ENCODE measurements around the gene TEKTIP1. TPM values are rescaled to one million over a fixed set of nuclear protein-coding genes. Genes with fewer than 3 reads are reported as not detected.
"Not testable (repeated sequence)": the region's sequence is repeated elsewhere in the genome, so short reads cannot be mapped to it uniquely, and the experiment has no call there.

Gene TEKTIP1
- total RNA-seq, 3 donors from 2014 or later, result 3.2 to 6.0 (median 3.4) TPM

DNA sequence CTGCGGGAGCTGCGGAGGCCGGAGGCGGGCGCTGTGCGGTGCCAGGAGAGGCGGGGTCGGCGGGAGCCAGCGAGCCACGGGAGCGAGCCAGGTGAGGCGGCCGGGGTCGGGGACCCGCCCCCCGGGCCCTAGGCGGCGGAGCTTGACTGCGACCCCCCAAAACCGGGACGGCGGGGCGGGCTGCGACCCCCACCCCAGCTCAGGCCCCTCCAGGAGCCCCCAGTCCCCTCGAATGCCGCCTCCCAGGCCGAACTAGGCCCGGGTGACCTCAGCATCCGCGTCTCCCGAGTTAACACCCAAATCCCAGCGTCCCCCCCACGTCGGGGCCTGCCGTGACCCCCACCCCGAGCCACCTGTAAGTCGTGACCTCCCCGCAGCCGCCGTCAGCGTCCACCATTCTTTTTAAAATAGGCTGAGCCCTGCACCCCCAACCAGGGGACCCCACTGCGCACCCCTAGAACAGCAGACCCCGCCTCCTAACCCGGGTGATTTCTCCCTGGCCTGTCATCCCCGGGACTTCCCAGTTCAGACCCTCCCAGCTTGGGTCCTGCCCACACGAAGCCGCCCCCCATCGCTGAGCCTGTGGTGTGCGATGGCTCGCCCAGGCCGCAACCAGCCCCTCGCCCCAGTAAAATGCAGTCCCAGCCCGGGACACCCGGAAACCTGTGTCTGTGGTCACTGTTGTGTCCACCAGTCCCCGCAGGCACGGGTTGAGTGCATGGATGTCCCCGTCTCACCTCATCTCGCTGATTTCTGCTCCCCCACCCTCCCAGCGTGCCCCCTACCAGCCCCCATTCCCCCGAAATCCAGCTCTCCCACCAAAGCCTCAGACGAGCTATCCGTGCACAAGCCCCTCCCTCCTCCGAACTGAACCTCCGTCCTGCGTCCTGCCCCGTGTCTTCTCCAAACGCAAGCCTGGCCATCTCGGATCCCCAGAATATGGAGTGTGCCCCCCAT, 32.3 kb upstream of the TEKTIP1 start:
- ATAC-seq (peak; percentile 1), DNase-seq (peak; percentile 51 to 84 (median 61))

DNA sequence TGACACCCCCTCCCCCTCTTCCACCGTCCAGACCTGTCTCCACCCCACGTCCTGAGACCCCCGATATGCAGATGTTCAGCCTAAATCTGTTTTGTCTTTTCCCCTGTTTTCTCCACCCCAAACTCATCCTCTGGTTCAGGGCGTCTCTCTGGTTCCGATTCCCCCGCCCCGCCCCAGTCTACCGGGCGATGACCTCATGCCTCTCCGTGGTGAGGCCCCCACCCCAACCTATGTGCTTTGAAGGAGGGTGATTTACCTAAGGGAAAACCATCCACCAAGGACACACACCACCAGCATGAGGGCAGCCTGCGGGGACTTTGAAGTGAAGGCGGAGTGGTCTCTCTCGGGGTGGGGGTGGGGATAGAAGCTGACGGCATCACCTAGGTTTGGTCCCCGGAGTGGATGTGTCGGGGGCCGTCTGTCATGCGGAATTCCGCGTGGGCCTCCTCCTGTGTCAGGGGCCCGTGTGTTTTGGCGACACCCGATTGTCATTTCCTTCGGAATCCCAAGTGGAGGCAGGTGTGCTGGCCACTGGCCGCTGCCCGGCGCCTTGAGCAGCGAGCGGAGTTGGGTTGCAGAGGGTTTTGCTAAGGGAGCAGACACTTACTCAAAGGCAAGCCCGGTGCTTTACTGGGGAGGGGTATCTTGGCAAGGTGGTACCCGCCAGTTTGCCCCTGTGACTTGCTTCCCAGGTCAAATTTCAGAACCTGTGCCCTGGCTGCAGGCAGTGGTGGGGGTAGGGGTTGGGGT, 31.4 kb upstream of the TEKTIP1 start:
- no peaks in the 10 kb centered on the region for H3K36me3 ChIP-seq (ENCODE audit: low read depth)
- H3K4me3 ChIP-seq, result no peak overlapping the region
- H3K4me1 ChIP-seq (ENCODE audit: low read depth), result peaks cover 15% of the 10 kb centered on the region
- TF ChIP-seq, protein P1, sequence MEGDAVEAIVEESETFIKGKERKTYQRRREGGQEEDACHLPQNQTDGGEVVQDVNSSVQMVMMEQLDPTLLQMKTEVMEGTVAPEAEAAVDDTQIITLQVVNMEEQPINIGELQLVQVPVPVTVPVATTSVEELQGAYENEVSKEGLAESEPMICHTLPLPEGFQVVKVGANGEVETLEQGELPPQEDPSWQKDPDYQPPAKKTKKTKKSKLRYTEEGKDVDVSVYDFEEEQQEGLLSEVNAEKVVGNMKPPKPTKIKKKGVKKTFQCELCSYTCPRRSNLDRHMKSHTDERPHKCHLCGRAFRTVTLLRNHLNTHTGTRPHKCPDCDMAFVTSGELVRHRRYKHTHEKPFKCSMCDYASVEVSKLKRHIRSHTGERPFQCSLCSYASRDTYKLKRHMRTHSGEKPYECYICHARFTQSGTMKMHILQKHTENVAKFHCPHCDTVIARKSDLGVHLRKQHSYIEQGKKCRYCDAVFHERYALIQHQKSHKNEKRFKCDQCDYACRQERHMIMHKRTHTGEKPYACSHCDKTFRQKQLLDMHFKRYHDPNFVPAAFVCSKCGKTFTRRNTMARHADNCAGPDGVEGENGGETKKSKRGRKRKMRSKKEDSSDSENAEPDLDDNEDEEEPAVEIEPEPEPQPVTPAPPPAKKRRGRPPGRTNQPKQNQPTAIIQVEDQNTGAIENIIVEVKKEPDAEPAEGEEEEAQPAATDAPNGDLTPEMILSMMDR (IDR thresholded peaks at IDR 0.05), result no peak
- no peaks in the 10 kb centered on the region for H3K9me3 ChIP-seq
- DNase-seq, result peak in 2 of 3 donors; percentile 41 to 58
- intact Hi-C loops (cut with DNase I, micrococcal nuclease), result no loop called here
- no peak for ATAC-seq

More for the DNA sequence above, 32.3 kb upstream of the TEKTIP1 start:
- H3K9me3 ChIP-seq, result no peaks in the 10 kb centered on the region
- H3K36me3 ChIP-seq (ENCODE audit: low read depth), result no peaks in the 10 kb centered on the region
- peak overlapping the region; percentile 95 for H3K4me3 ChIP-seq
- TF ChIP-seq, protein P1 (IDR thresholded peaks at IDR 0.05), result no peak
- H3K4me1 ChIP-seq (ENCODE audit: low read depth), result peaks cover 15% of the 10 kb centered on the region
- intact Hi-C loops (cut with DNase I, micrococcal nuclease), result no loop called here

DNA sequence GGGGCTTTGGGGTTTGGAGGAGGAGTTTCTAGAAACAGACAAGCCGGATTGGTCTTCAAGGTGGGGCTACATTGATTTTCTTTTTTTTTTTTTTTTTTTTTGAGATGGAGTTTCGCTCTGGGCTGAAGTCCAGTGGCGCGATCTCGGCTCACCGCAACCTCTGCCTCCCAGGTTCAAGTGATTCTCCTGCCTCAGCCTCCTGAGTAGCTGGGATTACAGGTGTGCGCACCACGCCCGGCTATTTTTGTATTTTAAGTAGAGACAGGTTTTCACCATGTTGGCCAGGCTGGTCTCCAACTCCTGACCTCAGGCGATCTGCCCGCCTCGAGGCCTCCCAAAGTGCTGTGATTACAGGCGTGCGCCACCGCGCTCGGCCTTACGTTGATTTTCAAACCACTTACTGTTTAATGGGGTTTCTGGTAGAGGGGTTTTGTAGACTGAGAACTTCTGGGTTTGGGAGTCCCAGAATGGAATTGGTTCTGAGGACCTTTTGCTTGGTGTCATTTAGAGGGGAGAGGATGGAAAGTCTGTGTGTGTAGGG, 30.8 kb upstream of the TEKTIP1 start:
- DNase-seq; ATAC-seq; H3K36me3 ChIP-seq (ENCODE audit: low read depth); H3K9me3 ChIP-seq; intact Hi-C loops (cut with DNase I, micrococcal nuclease); H3K4me3 ChIP-seq: not testable (repeated sequence)
- H3K4me1 ChIP-seq (ENCODE audit: low read depth), result peaks cover 15% of the 10 kb centered on the region

DNA sequence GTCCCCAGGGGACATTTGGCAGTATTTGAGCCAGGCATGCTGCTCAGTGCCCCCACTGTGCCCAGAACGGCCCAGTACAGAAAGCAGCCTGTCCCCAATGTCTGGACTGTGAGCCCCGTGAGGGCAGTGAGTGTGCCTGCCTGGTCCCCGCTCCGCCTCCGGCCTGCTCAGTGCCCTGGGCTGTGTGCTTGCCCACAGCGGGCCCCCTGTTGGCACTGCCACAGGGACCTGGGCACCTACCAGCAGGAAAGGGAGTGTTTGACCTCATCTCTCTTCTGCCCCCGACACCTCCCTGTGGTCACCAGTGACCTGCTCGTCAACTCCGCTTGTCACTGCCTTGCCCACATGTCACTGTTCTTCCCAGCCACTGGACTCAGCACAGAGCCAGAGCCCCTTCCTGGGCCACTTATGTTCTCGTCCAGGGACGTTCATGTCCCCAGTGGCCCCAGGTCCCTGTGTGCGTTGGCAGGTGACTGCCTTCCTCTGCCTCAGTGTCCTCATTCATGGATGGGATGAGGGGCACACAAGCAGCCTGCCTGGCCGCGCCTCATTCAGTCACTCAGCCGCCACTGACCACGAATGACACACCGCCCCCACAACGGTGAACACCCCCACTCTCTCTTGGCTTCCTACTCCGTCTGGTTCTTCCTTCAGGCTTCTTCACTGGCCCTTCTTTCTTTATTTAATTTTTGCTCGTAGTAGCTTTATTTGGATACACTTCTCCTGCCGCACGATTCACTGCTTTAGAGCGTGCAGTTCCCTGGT, 30.0 kb upstream of the TEKTIP1 start:
- peaks cover 15% of the 10 kb centered on the region for H3K4me1 ChIP-seq (ENCODE audit: low read depth)
- ATAC-seq (no peak), DNase-seq (no peak)
- no peaks in the 10 kb centered on the region for H3K9me3 ChIP-seq
- H3K4me3 ChIP-seq, result no peak overlapping the region
- intact Hi-C loops (cut with DNase I, micrococcal nuclease), result no loop called here
- TF ChIP-seq, protein P1 (IDR thresholded peaks at IDR 0.05), result no peak
- no peaks in the 10 kb centered on the region for H3K36me3 ChIP-seq (ENCODE audit: low read depth)

DNA sequence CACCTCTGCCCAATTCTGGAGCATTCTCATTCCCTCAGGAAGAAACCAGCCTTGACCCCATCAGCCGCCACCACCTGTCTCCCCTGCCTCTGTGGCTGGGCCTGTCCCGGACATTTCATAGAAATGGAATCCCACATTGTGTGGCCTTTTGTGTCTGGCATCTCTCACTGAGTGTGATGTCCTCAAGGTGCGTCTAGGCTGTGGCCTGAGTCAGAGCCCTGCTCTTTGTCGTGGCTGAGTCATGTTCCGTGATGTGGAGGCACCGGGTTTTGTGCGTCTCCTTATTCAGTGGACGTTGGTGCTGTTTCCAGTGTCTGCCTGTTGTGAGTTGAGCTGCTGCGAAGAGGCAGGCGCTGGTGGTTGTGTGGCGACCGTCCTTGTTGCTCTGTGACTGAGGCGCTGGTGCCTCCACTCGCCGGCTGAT, 29.4 kb upstream of the TEKTIP1 start:
- Histone ChIP-seq H3K4me1 (ENCODE audit: low read depth) (peaks cover 15% of the 10 kb centered on the region), H3K36me3 (ENCODE audit: low read depth) (no peaks in the 10 kb centered on the region), H3K9me3 (no peaks in the 10 kb centered on the region), H3K4me3 (no peak overlapping the region)
- DNase-seq (no peak), ATAC-seq (no peak)
- TF ChIP-seq, protein P1 (IDR thresholded peaks at IDR 0.05), result no peak
- intact Hi-C loops (cut with DNase I, micrococcal nuclease), result no loop called here
